ENCODE measurements around the gene NIFK.

Gene NIFK

GRCh38 chr2:121736462-121737336 lies at the start of gene NIFK:
Gene NIFK (minus strand): TSS chr2:121736875. CDS start chr2:121736850, 25 bp downstream.
- peak within 1 kb of the TSS; percentile 99 for H3K4me3 Mint-ChIP-seq
- no peaks in the 10 kb centered on the region for H3K9me3 Mint-ChIP-seq
- peaks cover 37% of the 10 kb centered on the region for H3K4me1 Mint-ChIP-seq
- peak; percentile 96 for ATAC-seq
- H3K27ac Mint-ChIP-seq = peak within 1 kb of the TSS; percentile 98
- peaks cover 43% of the 10 kb centered on the region for H3K36me3 Mint-ChIP-seq
- DNase-seq (ENCODE audit: low spot score in 2 of 2) = peak; percentile 99

DNA sequence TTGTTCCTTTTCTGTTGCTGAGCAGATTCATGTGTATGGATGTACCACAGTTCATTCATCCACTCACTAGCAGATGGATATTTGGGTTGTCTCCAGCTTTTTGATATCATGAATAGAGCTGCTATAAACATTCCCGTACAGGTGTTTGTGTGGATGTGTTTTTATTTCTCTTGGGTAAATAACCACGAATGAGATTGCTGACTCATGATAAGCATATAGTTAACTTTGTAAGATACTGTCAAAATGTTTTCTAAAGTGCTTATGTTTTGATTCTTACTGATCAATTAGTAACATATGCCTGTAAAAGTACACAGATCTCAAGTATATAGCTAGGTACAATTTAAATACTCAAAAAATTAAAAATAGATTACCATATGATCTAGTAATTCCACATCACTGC lies 46.5 kb upstream of the NIFK start:
- DNase-seq (ENCODE audit: low spot score in 2 of 2) = no peak
- Mint-ChIP-seq H3K27ac (no peak overlapping the region), H3K36me3 (no peaks in the 10 kb centered on the region), H3K9me3 (no peaks in the 10 kb centered on the region), H3K4me3 (no peak overlapping the region), H3K4me1 (no peaks in the 10 kb centered on the region)
- ATAC-seq = no peak

GRCh38 chr2:121778741-121779487 lies 42.2 kb upstream of the NIFK start:
- Mint-ChIP-seq H3K4me3 (no peak overlapping the region), H3K9me3 (no peaks in the 10 kb centered on the region), H3K4me1 (no peaks in the 10 kb centered on the region), H3K36me3 (no peaks in the 10 kb centered on the region), H3K27ac (no peak overlapping the region)
- ATAC-seq (no peak), DNase-seq (ENCODE audit: low spot score in 2 of 2) (no peak)

GRCh38 chr2:121777699-121778058 lies 41.0 kb upstream of the NIFK start:
- ATAC-seq (no peak), DNase-seq (ENCODE audit: low spot score in 2 of 2) (no peak)
- H3K9me3 Mint-ChIP-seq = no peaks in the 10 kb centered on the region
- no peak overlapping the region for H3K27ac Mint-ChIP-seq
- no peak overlapping the region for H3K4me3 Mint-ChIP-seq
- H3K36me3 Mint-ChIP-seq = no peaks in the 10 kb centered on the region
- no peaks in the 10 kb centered on the region for H3K4me1 Mint-ChIP-seq

DNA sequence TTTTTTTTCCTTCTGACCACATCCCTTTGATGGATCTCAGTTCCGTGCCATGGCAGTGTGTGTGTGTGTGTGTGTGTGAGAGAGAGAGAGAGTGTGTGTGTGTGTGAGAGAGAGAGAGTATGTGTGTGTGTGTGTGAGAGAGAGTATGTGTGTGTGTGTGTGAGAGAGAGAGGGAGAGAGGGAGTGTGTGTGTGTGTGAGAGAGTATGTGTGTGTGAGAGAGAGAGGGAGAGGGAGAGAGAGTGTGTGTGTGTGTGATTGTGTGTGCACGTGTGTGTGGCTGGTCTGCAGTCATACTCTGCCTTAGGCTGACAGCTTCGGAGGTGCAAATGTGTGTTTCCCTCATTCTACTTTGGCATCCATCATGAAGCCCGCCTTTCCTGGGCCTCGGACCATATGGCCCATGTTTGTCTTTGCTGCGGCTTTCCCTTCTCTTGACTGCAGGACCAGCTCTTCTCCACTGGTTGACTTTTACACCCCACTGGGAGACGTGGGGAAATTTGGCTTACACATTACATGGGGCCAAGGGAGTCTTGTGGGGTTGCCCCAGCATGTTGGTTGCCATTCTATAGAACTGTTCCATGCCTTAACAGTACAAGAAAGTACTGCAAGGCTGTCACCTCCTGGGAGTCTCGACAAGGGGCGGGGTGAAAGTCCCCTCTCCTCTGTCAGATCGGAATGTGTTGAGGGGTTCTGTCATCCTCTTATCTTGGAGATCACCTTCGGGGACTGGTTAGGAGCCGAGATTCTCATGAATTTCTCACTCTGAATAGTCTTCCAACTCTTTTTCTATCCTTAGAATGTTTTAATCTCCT lies 40.4 kb upstream of the NIFK start:
- Mint-ChIP-seq H3K9me3 (no peaks in the 10 kb centered on the region), H3K4me3 (no peak overlapping the region), H3K36me3 (no peaks in the 10 kb centered on the region), H3K4me1 (no peaks in the 10 kb centered on the region), H3K27ac (no peak overlapping the region)
- DNase-seq (ENCODE audit: low spot score in 2 of 2) (no peak), ATAC-seq (no peak)

DNA sequence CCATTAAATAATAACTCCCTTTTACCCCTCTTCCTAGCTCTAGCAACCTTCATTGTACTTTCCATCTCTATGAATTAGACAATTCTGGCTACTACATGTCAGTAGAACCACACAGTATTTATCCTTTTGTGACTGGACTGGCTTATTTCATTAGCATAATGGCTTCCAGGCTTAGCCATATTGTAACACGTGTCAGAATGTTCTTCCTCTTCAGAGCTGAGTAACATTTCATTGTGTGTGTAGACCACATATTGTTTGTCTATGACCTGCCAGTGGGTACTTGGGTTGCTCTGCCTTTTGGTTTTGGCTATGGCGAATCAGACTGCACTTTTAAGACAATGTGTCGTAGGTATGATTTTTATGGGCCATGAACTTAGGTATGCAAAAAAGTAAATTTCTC lies 39.7 kb upstream of the NIFK start:
- ATAC-seq (peak; percentile 57), DNase-seq (ENCODE audit: low spot score in 2 of 2) (no peak)
- no peaks in the 10 kb centered on the region for H3K9me3 Mint-ChIP-seq
- no peaks in the 10 kb centered on the region for H3K4me1 Mint-ChIP-seq
- no peaks in the 10 kb centered on the region for H3K36me3 Mint-ChIP-seq
- no peak overlapping the region for H3K27ac Mint-ChIP-seq
- H3K4me3 Mint-ChIP-seq = no peak overlapping the region

DNA sequence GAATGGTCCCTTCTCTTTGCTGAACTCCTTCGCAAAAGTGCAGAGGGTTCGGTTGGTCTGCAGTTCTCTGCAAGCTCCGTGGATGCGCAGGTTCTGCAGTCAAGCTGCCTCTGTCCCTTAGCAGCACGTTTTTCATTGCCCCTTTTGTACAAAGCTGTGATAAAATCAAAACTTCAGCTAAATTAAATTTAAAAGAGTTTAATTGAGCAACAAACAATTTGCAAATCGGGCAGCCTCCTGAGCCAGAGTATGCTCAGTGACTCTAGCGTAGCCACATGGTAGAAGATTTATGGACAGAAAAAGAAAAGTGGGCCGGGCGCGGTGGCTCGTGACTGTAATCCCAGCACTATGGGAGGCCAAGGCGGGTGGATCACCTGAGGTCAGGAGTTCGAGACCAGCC lies 37.6 kb upstream of the NIFK start:
- no peak overlapping the region for H3K27ac Mint-ChIP-seq
- no peak overlapping the region for H3K4me3 Mint-ChIP-seq
- H3K9me3 Mint-ChIP-seq = no peaks in the 10 kb centered on the region
- H3K36me3 Mint-ChIP-seq = peaks cover 8% of the 10 kb centered on the region
- ATAC-seq (no peak), DNase-seq (ENCODE audit: low spot score in 2 of 2) (no peak)
- no peaks in the 10 kb centered on the region for H3K4me1 Mint-ChIP-seq

- no peak overlapping the region for H3K4me3 Mint-ChIP-seq
- DNase-seq (ENCODE audit: low spot score in 2 of 2) (no peak), ATAC-seq (no peak)
- no peaks in the 10 kb centered on the region for H3K9me3 Mint-ChIP-seq
- peaks cover 27% of the 10 kb centered on the region for H3K36me3 Mint-ChIP-seq
- H3K4me1 Mint-ChIP-seq = no peaks in the 10 kb centered on the region
- no peak overlapping the region for H3K27ac Mint-ChIP-seq
Measured at GRCh38 chr2:121771976-121772742, 35.5 kb upstream of the NIFK start.

GRCh38 chr2:121768143-121768755 lies 31.6 kb upstream of the NIFK start:
- Mint-ChIP-seq H3K9me3 (no peaks in the 10 kb centered on the region), H3K4me3 (no peak overlapping the region), H3K27ac (no peak overlapping the region), H3K36me3 (peaks cover 66% of the 10 kb centered on the region), H3K4me1 (no peaks in the 10 kb centered on the region)
- ATAC-seq (no peak), DNase-seq (ENCODE audit: low spot score in 2 of 2) (no peak)

- no peak for ATAC-seq
- no peak overlapping the region for H3K27ac Mint-ChIP-seq
- H3K4me1 Mint-ChIP-seq = no peaks in the 10 kb centered on the region
- peaks cover 82% of the 10 kb centered on the region for H3K36me3 Mint-ChIP-seq
- H3K9me3 Mint-ChIP-seq = no peaks in the 10 kb centered on the region
- DNase-seq (ENCODE audit: low spot score in 2 of 2) = no peak
- no peak overlapping the region for H3K4me3 Mint-ChIP-seq
Measured at GRCh38 chr2:121766624-121767023, 29.9 kb upstream of the NIFK start.

DNA sequence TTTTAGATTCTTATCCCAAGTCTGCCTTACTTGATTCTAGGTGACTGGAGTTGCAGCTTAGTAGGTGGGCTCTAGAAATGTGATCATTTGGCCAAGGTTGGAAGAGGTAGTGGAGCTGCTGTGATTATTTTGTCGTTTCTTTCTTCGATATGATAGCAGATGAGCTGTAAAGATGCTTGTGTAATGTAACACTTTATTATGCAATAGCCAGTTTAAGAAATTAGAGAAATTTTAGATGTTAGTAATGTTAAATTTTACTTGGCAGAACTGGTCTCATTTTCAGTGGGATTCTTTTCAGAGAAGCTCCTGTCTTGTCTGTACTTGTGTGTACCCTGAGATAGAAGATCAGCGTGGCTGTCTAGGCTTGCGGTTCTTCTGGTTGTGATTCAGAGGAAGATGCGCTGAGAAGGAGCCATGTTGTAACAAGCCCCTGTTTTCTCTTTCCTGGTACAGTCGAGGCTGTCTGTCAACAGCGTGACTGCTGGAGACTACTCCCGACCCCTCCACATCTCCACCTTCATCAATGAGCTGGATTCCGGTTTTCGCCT lies 28.1 kb upstream of the NIFK start:
- H3K9me3 Mint-ChIP-seq = no peaks in the 10 kb centered on the region
- ATAC-seq (no peak), DNase-seq (ENCODE audit: low spot score in 2 of 2) (no peak)
- peak overlapping the region; percentile 20 for H3K27ac Mint-ChIP-seq
- no peak overlapping the region for H3K4me3 Mint-ChIP-seq
- H3K4me1 Mint-ChIP-seq = no peaks in the 10 kb centered on the region
- peaks cover 95% of the 10 kb centered on the region for H3K36me3 Mint-ChIP-seq

GRCh38 chr2:121755237-121756111 lies 18.8 kb upstream of the NIFK start, which contains the start of gene TSN:
Gene TSN (plus strand): TSS chr2:121755651. CDS start chr2:121755780, 129 bp downstream.
- ATAC-seq (peak; percentile 99), DNase-seq (ENCODE audit: low spot score in 2 of 2) (peak; percentile 95 to 97)
- H3K27ac Mint-ChIP-seq = peak within 1 kb of the TSS; percentile 97
- peaks cover 49% of the 10 kb centered on the region for H3K36me3 Mint-ChIP-seq
- peaks cover 30% of the 10 kb centered on the region for H3K4me1 Mint-ChIP-seq
- H3K4me3 Mint-ChIP-seq = peak within 1 kb of the TSS; percentile 95
- H3K9me3 Mint-ChIP-seq = no peaks in the 10 kb centered on the region

DNA sequence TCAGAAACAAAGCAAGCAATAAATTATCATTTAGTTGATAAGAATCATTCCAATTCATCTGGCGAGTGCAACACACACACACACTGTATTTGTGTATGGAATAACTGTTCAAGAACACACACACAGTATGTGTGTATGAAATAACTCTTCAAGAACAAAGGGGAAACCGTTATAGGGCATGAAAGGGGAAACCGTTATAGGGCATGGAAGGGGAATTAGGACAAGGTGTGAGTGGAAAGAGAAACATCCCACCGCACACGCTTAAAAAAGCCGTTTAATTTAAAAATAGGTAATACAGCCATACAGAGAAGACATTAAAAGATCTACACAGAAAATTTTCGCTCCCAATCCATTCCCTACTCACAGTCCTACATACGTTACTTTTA lies 18.2 kb upstream of the NIFK start:
- Mint-ChIP-seq H3K9me3 (no peaks in the 10 kb centered on the region), H3K36me3 (peaks cover 42% of the 10 kb centered on the region), H3K27ac (peak overlapping the region; percentile 97), H3K4me3 (peak overlapping the region; percentile 95), H3K4me1 (peaks cover 30% of the 10 kb centered on the region)
- DNase-seq (ENCODE audit: low spot score in 2 of 2) = no peak
- ATAC-seq = no peak
